Measurements from ENCODE around the gene UGT1A4. TPM values are rescaled to one million over a fixed set of nuclear protein-coding genes. Genes with fewer than 3 reads are reported as not detected.

The UGT1A4 gene
- total and polyA plus RNA-seq, 8 donors = 0.38 to 7.2 (median 1.2) TPM; not detected in 3

DNA sequence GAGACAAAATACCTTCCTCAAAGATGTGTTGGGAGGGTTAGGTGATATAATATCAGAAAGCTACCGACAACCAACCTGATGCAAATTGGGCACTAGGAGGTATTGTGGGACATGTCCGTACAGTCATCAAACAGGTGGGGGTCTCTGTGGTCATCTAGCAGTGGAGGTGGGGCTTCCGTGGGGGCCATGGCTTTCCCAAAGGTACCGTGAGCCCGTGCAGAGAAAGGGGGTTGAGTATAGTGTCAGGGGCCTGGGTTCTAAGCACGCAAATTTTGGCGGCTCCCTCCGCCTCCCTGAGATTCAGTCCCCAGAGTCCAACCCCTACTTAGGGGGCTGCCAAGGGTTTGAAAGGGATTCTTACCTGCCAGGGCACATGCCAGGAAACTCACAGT is 103.2 kb downstream of the UGT1A4 start:
- DNase-seq = no peak
- Histone ChIP-seq H3K9me3 (peaks cover 0 to 8% (median 0%) of the 10 kb centered on the region in 4 donors), H3K4me1 (no peaks in the 10 kb centered on the region), H3K27ac (no peak overlapping the region), H3K27me3 (no peaks in the 10 kb centered on the region), H3K36me3 (no peaks in the 10 kb centered on the region), H3K4me3 (no peak overlapping the region)
- WGBS, 5 donors = 86 to 96% (median 94%) methylated on average over 8 of the region's 8 CpGs
- intact Hi-C loops (cut with DNase I; ENCODE audit: low total_unique reads) = no loop called here
- TF ChIP-seq, protein P1, sequence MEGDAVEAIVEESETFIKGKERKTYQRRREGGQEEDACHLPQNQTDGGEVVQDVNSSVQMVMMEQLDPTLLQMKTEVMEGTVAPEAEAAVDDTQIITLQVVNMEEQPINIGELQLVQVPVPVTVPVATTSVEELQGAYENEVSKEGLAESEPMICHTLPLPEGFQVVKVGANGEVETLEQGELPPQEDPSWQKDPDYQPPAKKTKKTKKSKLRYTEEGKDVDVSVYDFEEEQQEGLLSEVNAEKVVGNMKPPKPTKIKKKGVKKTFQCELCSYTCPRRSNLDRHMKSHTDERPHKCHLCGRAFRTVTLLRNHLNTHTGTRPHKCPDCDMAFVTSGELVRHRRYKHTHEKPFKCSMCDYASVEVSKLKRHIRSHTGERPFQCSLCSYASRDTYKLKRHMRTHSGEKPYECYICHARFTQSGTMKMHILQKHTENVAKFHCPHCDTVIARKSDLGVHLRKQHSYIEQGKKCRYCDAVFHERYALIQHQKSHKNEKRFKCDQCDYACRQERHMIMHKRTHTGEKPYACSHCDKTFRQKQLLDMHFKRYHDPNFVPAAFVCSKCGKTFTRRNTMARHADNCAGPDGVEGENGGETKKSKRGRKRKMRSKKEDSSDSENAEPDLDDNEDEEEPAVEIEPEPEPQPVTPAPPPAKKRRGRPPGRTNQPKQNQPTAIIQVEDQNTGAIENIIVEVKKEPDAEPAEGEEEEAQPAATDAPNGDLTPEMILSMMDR (IDR thresholded peaks at IDR 0.05) = no peak
- TF ChIP-seq EP300 (IDR thresholded peaks at IDR 0.05) (no peak), POLR2A (IDR thresholded peaks at IDR 0.05) (no peak), POLR2AphosphoS5 (IDR thresholded peaks at IDR 0.05) (no peak)

DNA sequence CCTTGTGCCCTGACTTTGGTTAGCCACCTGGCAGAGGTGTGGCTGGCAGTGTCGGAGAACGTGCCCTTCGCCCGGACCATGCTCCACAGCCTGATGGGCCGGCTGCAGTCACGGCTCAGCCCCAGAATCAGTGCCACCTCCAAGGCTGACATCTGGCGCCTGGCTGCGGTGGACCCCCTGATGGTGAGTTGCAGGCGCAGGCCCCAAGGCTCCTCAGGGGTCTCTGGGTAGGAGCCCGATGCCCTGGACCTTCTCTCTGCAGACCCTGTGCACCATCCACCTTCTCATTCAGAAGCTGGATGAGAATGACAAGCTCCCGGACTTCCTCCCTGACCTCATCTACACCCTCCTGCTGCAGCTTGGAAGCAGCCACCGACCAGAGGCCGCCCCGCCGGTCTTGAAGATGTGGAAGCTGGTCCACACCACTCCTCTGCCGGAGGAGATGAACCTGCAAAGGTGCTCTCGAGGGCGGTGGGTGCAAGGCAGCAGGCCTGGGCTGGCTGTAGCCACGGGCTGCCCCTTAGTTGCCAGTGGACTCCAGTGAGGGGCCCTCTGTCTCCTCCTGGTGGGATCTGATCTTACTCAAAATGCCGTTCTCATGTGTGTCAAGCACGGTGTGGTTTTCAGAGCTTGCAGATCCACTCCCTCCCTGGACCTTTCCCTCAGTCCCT is 103.7 kb downstream of the UGT1A4 start:
- Histone ChIP-seq H3K27ac (no peak overlapping the region), H3K4me3 (no peak overlapping the region), H3K27me3 (no peaks in the 10 kb centered on the region), H3K36me3 (no peaks in the 10 kb centered on the region), H3K9me3 (peaks cover 0 to 8% (median 0%) of the 10 kb centered on the region in 4 donors), H3K4me1 (no peaks in the 10 kb centered on the region)
- TF ChIP-seq POLR2A (IDR thresholded peaks at IDR 0.05) (no peak), EP300 (IDR thresholded peaks at IDR 0.05) (no peak), POLR2AphosphoS5 (IDR thresholded peaks at IDR 0.05) (no peak)
- TF ChIP-seq, protein P1 (IDR thresholded peaks at IDR 0.05) = no peak
- 75 to 91% (median 78%) methylated on average over 9 to 21 of the region's 21 CpGs for WGBS, 5 donors
- intact Hi-C loops (cut with DNase I; ENCODE audit: low total_unique reads) = no loop called here
- DNase-seq = peak in 1 of 2 donors; percentile 23

Other genes starting within 250 kb of the UGT1A4 start
- 100 to 1,000 TPM in 1 of 5 donors, 10 to 100 TPM in 4; 30.3 to 186 (median 34.5) TPM for gene USP40, start 152.0 kb upstream of the UGT1A4 start, total RNA-seq
- gene USP40, start 152.0 kb upstream of the UGT1A4 start, polyA plus RNA-seq = 10 to 100 TPM; 14.5 to 22.7 (median 17.6) TPM
- gene UGT1A8, start 101.1 kb upstream of the UGT1A4 start, total RNA-seq = 1 to 10 TPM in 1 of 5 donors, not detected in 4; 7.2 TPM
- gene UGT1A8, start 101.1 kb upstream of the UGT1A4 start, polyA plus RNA-seq = 1 to 10 TPM in 1 of 3 donors, not detected in 2; 2.3 TPM
- gene UGT1A10, start 82.3 kb upstream of the UGT1A4 start, total RNA-seq = 10 to 100 TPM in 1 of 5 donors, 1 to 10 TPM in 2, under 1 TPM in 1, not detected in 1; 0.45 to 32.7 (median 5.2) TPM
- gene UGT1A10, start 82.3 kb upstream of the UGT1A4 start, polyA plus RNA-seq = 1 to 10 TPM; 1.8 to 2.5 (median 2.2) TPM
- gene UGT1A9, start 46.8 kb upstream of the UGT1A4 start, total RNA-seq = 1 to 10 TPM in 2 of 5 donors, under 1 TPM in 1, not detected in 2; 0.73 to 7.0 (median 3.9) TPM
- not detected for gene UGT1A9, start 46.8 kb upstream of the UGT1A4 start, polyA plus RNA-seq
- gene UGT1A7, start 36.8 kb upstream of the UGT1A4 start, total RNA-seq = 10 to 100 TPM in 1 of 5 donors, 1 to 10 TPM in 2, under 1 TPM in 1, not detected in 1; 0.45 to 37.1 (median 3.6) TPM
- 10 to 100 TPM in 1 of 3 donors, 1 to 10 TPM in 1, not detected in 1; 3.4 to 34.0 TPM for gene UGT1A7, start 36.8 kb upstream of the UGT1A4 start, polyA plus RNA-seq
- gene UGT1A6, start 25.8 kb upstream of the UGT1A4 start, total RNA-seq = 100 to 1,000 TPM in 1 of 5 donors, 10 to 100 TPM in 4; 22.9 to 184 (median 30.6) TPM
- 10 to 100 TPM in 1 of 3 donors, 1 to 10 TPM in 2; 3.5 to 12.8 (median 6.5) TPM for gene UGT1A6, start 25.8 kb upstream of the UGT1A4 start, polyA plus RNA-seq
- 10 to 100 TPM in 1 of 5 donors, 1 to 10 TPM in 1, under 1 TPM in 1, not detected in 2; 0.37 to 13.0 (median 1.7) TPM for gene UGT1A5, start 5.8 kb upstream of the UGT1A4 start, total RNA-seq
- gene UGT1A5, start 5.8 kb upstream of the UGT1A4 start, polyA plus RNA-seq = not detected
- 10 to 100 TPM in 1 of 5 donors, 1 to 10 TPM in 3, not detected in 1; 1.3 to 10.7 (median 7.8) TPM for gene UGT1A3, start 10.3 kb downstream of the UGT1A4 start, total RNA-seq
- gene UGT1A3, start 10.3 kb downstream of the UGT1A4 start, polyA plus RNA-seq = not detected
- gene UGT1A1, start 41.5 kb downstream of the UGT1A4 start, total RNA-seq = 10 to 100 TPM in 1 of 5 donors, 1 to 10 TPM in 1, under 1 TPM in 2, not detected in 1; 0.73 to 73.0 (median 3.3) TPM
- under 1 TPM in 1 of 3 donors, not detected in 2; 0.43 TPM for gene UGT1A1, start 41.5 kb downstream of the UGT1A4 start, polyA plus RNA-seq
- gene MROH2A, start 59.6 kb downstream of the UGT1A4 start, total RNA-seq = 1 to 10 TPM in 1 of 5 donors, not detected in 4; 4.0 TPM
- gene MROH2A, start 59.6 kb downstream of the UGT1A4 start, polyA plus RNA-seq = 1 to 10 TPM in 2 of 3 donors, not detected in 1; 1.1 to 1.4 TPM
- 10 to 100 TPM in 1 of 5 donors, 1 to 10 TPM in 4; 2.0 to 28.3 (median 3.3) TPM for gene HJURP, start 135.8 kb downstream of the UGT1A4 start, total RNA-seq
- 1 to 10 TPM; 1.2 to 6.6 (median 2.7) TPM for gene HJURP, start 135.8 kb downstream of the UGT1A4 start, polyA plus RNA-seq
- not detected for gene TRPM8, start 198.6 kb downstream of the UGT1A4 start, total RNA-seq
- not detected for gene TRPM8, start 198.6 kb downstream of the UGT1A4 start, polyA plus RNA-seq

Data from stomach (tissue), 9 donors.